Stomach (tissue), 9 donors: ENCODE data around the gene EME2. TPM values are rescaled to one million over a fixed set of nuclear protein-coding genes. Genes with fewer than 3 reads are reported as not detected.

ENCODE experiments used
- DNase-seq, 2 donors: peaks; one replicate each; pipeline versions ENCODE4 v3.0.0 to v3.0.0-alpha.2; 2013 to 2019
- H3K27ac ChIP-seq, 5 donors: fragments of 200-600 bp in 4 of 5; sonication (generic) in 4 of 5; one replicate each; pipeline ENCODE4 v1.5.1; 2013 to 2019; ENCODE audit warnings: mild to moderate bottlenecking in 1 of 5, moderate library complexity in 1 of 5
- H3K27me3 ChIP-seq, 3 donors: fragments of 200-600 bp; sonication (generic); one replicate each; pipeline ENCODE4 v1.5.1; 2017 to 2019; ENCODE audit warnings: mixed run types in 1 of 3
- H3K36me3 ChIP-seq, 4 donors: fragments of 200-600 bp; sonication (generic); 1 replicate in 3 of 4; 2 replicates in 1 of 4; pipeline ENCODE4 v1.5.1; 2016 to 2019
- H3K4me1 ChIP-seq, 4 donors: fragments of 200-600 bp; sonication (generic); one replicate each; pipeline ENCODE4 v1.5.1; 2016 to 2019
- H3K4me3 ChIP-seq, 4 donors: fragments of 200-600 bp; sonication (generic) in 3 of 4; one replicate each; pipeline ENCODE4 v1.5.1; 2016 to 2019; ENCODE audit warnings: mild to moderate bottlenecking in 1 of 4
- H3K9me3 ChIP-seq, 4 donors: fragments of 200-600 bp; sonication (generic); one replicate each; pipeline ENCODE4 v1.5.1; 2016 to 2019
- EP300 ChIP-seq: sonication (generic); formaldehyde crosslinking; IDR thresholded peaks from one replicate; pipeline ENCODE4 v1.6.1; 2017; ENCODE audit warnings: antibody characterized with exemption
- POLR2A ChIP-seq, 4 donors: fragments of 450-650 bp; IDR thresholded peaks; one replicate each; pipeline ENCODE4 v1.6.1; 2016; ENCODE audit warnings: antibody characterized with exemption in 4 of 4, control low read depth in 2 of 4, mild to moderate bottlenecking in 1 of 4, moderate library complexity in 1 of 4
- POLR2AphosphoS5 ChIP-seq, 3 donors: sonication (generic); formaldehyde crosslinking; IDR thresholded peaks; one replicate each; pipeline ENCODE4 v1.6.1; 2016; ENCODE audit warnings: antibody characterized with exemption in 3 of 3
- WGBS, 5 donors: extraction: QIAGEN DNeasy Blood & Tissue Kit in 3 of 5; methylation state at CpG; one replicate each; pipeline versions ENCODE4 v1.1.5 to v1.1.7; 2013 to 2018; 5-methylcytosine and 5-hydroxymethylcytosine counted together
- intact Hi-C: fragments of 100-400 bp; cut with DNase I; formaldehyde crosslinking; loops from one replicate; pipeline ENCODE4 v1.15.1; 2023; ENCODE audit warnings: low total_unique reads
- polyA plus RNA-seq, 3 donors: library from polyadenylated mRNA; stranded (reverse); fragments of 200-250 nt; gene quantifications; one replicate each; pipeline ENCODE4 v1.2.3, GENCODE V29; 2013
- total RNA-seq, 5 donors: library from RNA; depleted of rRNA; stranded (reverse); fragments of >200 nt; gene quantifications; one replicate each; pipeline versions ENCODE4 v1.1.0 to v1.2.3, GENCODE V29; 2014 to 2016
- TF ChIP-seq, protein P1 (sequence below), 7 experiments: fragments of 450-650 bp in 4 of 7; fragments of 200-600 bp in 3 of 7; sonication (generic) in 3 of 7; IDR thresholded peaks; one replicate each; pipeline ENCODE4 v1.5.1; 2016 to 2019; ENCODE audit warnings: antibody characterized with exemption in 7 of 7, control low read depth in 2 of 7, mild to moderate bottlenecking in 1 of 7
- donor health status: healthy with polysubstance abuse.
- donor health status: Bipolar disorder and iron deficiency.
- donor health status: healthy.

EME2 gene
- total and polyA plus RNA-seq, 8 donors, result 2.6 to 94.1 (median 13.3) TPM

DNA sequence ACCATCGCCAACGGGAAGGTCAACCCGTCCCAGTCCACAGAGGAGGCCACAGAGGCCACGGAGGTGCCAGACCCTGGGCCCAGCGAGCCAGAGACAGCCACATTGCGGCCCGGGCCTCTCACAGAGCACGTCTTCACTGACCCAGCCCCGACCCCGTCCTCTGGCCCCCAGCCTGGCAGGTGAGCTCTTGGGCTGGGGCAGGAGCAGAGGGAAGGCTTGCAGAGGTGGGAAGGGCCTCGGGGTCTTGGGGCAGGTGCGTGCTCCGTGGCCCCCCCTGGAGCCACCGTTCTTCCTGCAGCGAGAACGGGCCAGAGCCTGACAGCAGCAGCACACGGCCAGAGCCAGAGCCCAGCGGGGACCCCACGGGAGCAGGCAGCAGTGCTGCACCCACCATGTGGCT lies 6.4 kb upstream of the EME2 start:
- TF ChIP-seq, protein P1, sequence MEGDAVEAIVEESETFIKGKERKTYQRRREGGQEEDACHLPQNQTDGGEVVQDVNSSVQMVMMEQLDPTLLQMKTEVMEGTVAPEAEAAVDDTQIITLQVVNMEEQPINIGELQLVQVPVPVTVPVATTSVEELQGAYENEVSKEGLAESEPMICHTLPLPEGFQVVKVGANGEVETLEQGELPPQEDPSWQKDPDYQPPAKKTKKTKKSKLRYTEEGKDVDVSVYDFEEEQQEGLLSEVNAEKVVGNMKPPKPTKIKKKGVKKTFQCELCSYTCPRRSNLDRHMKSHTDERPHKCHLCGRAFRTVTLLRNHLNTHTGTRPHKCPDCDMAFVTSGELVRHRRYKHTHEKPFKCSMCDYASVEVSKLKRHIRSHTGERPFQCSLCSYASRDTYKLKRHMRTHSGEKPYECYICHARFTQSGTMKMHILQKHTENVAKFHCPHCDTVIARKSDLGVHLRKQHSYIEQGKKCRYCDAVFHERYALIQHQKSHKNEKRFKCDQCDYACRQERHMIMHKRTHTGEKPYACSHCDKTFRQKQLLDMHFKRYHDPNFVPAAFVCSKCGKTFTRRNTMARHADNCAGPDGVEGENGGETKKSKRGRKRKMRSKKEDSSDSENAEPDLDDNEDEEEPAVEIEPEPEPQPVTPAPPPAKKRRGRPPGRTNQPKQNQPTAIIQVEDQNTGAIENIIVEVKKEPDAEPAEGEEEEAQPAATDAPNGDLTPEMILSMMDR (IDR thresholded peaks at IDR 0.05), result no peak
- TF ChIP-seq EP300, result no peak
- no peak for TF ChIP-seq POLR2A (IDR thresholded peaks at IDR 0.05)
- no peak for TF ChIP-seq POLR2AphosphoS5 (IDR thresholded peaks at IDR 0.05)
- WGBS, 5 donors, result 89 to 94% (median 93%) methylated on average over 16 to 19 of the region's 19 CpGs; no CpG with 5 or more reads in 1 of the 5 donors
- H3K27me3 ChIP-seq, result no peaks in the 10 kb centered on the region
- peaks cover 14 to 46% (median 26%) of the 10 kb centered on the region in 4 donors for H3K4me1 ChIP-seq
- DNase-seq, result no peak
- no peak overlapping the region for H3K4me3 ChIP-seq
- intact Hi-C loops, result no loop called here
- H3K36me3 ChIP-seq, result peaks cover 68 to 88% (median 86%) of the 10 kb centered on the region in 4 donors
- H3K27ac ChIP-seq, result no peak overlapping the region
- no peaks in the 10 kb centered on the region for H3K9me3 ChIP-seq

GRCh38 chr16:1766701-1767100 lies 5.9 kb upstream of the EME2 start:
- TF ChIP-seq, protein P1 (IDR thresholded peaks at IDR 0.05), result no peak
- TF ChIP-seq POLR2AphosphoS5 (IDR thresholded peaks at IDR 0.05) (no peak), EP300 (no peak), POLR2A (IDR thresholded peaks at IDR 0.05) (no peak)
- peaks cover 66 to 84% (median 81%) of the 10 kb centered on the region in 4 donors for H3K36me3 ChIP-seq
- H3K27me3 ChIP-seq, result no peaks in the 10 kb centered on the region
- H3K9me3 ChIP-seq, result no peaks in the 10 kb centered on the region
- DNase-seq, result no peak
- H3K4me1 ChIP-seq, result peaks cover 15 to 50% (median 30%) of the 10 kb centered on the region in 4 donors
- intact Hi-C loops, result no loop called here
- H3K4me3 ChIP-seq, result no peak overlapping the region
- no peak overlapping the region for H3K27ac ChIP-seq
- whole genome bisulfite sequencing, 5 donors, result 76 to 84% (median 80%) methylated on average over 2 to 18 of the region's 18 CpGs

GRCh38 chr16:1767116-1767994 lies 5.3 kb upstream of the EME2 start:
- no peaks in the 10 kb centered on the region for H3K9me3 ChIP-seq
- no peak for DNase-seq
- H3K4me3 ChIP-seq, result no peak overlapping the region
- intact Hi-C loops, result no loop called here
- H3K27me3 ChIP-seq, result no peaks in the 10 kb centered on the region
- peaks cover 60 to 77% (median 74%) of the 10 kb centered on the region in 4 donors for H3K36me3 ChIP-seq
- WGBS, 5 donors, result 85 to 93% (median 91%) methylated on average over 11 to 42 of the region's 42 CpGs
- H3K27ac ChIP-seq, result no peak overlapping the region
- TF ChIP-seq POLR2AphosphoS5 (IDR thresholded peaks at IDR 0.05) (no peak), EP300 (no peak)
- TF ChIP-seq, protein P1 (IDR thresholded peaks at IDR 0.05), result no peak
- H3K4me1 ChIP-seq, result peaks cover 22 to 57% (median 37%) of the 10 kb centered on the region in 4 donors

GRCh38 chr16:1768061-1768766 lies 4.4 kb upstream of the EME2 start:
- TF ChIP-seq EP300 (no peak), POLR2AphosphoS5 (IDR thresholded peaks at IDR 0.05) (no peak), POLR2A (IDR thresholded peaks at IDR 0.05) (no peak)
- TF ChIP-seq, protein P1 (IDR thresholded peaks at IDR 0.05), result no peak

More at GRCh38 chr16:1768061-1768766, 4.4 kb upstream of the EME2 start:
- H3K27ac ChIP-seq, result no peak overlapping the region
- 86 to 89% (median 87%) methylated on average over 18 to 41 of the region's 41 CpGs for WGBS, 5 donors
- H3K36me3 ChIP-seq, result peaks cover 51 to 68% (median 66%) of the 10 kb centered on the region in 4 donors
- H3K4me3 ChIP-seq, result no peak overlapping the region
- H3K27me3 ChIP-seq, result no peaks in the 10 kb centered on the region
- intact Hi-C loops, result no loop called here
- H3K9me3 ChIP-seq, result no peaks in the 10 kb centered on the region
- peaks cover 23 to 50% (median 35%) of the 10 kb centered on the region in 4 donors for H3K4me1 ChIP-seq
- DNase-seq, result no peak
